Stimulated activated naive CD4-positive, alpha-beta T cell (primary cell): Measurements from ENCODE around the gene KRTAP10-9.
"Not testable (repeated sequence)": the region's sequence is repeated elsewhere in the genome, so short reads cannot be mapped to it uniquely, and the experiment has no call there.

Source experiments
- DNase-seq, 6 experiments: peaks; one replicate each; lab custom pipeline; 2025; lab: John Stamatoyannopoulos, UW

KRTAP10-9 gene

DNA sequence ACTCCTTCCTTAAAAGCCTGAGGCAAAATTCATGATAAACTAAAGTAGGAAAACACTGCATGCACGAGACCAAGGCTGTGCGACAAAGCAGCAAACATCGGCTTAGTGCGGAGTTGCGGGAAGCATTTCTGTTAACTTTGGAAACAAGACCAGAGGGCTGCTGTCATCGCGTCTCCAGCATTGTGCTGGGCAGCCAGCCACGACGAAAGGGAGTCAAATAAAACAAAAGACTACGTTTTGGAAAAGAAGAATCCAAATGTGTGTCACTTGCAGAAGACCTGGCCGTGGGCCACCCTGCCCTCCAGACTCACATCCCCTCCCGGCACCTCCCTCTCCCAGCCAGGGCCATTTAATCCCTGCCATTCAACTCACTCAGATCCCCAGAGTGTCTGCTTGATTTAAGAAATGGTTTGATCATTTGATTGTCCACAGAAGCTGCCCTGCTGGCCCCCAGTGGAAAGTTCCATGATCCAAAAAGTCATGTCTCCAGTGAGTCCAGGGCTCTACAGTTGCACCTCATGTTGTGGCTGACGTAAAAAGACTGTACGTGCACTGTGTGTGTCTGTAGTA, 16.9 kb downstream of the KRTAP10-9 start:
- no peak for DNase-seq

DNA sequence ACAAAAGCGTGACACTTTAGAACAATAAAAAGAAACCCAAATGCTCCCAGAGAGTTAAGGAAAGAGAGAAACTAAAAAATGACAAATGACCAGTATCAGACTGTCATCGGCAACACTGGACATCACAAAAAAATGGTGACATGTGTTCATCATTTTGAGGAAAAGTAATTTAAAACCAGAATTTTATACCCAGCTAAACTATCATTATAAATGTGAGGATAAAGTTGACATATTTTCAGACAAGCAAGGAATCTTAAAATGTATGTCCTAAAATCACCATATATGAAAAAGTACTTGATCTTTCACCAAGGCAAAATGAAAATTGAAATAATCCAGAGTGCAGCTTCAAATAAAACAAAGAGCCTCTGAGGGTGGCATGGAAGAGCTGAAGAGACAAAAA, 18.0 kb downstream of the KRTAP10-9 start:
- no peak for DNase-seq

DNA sequence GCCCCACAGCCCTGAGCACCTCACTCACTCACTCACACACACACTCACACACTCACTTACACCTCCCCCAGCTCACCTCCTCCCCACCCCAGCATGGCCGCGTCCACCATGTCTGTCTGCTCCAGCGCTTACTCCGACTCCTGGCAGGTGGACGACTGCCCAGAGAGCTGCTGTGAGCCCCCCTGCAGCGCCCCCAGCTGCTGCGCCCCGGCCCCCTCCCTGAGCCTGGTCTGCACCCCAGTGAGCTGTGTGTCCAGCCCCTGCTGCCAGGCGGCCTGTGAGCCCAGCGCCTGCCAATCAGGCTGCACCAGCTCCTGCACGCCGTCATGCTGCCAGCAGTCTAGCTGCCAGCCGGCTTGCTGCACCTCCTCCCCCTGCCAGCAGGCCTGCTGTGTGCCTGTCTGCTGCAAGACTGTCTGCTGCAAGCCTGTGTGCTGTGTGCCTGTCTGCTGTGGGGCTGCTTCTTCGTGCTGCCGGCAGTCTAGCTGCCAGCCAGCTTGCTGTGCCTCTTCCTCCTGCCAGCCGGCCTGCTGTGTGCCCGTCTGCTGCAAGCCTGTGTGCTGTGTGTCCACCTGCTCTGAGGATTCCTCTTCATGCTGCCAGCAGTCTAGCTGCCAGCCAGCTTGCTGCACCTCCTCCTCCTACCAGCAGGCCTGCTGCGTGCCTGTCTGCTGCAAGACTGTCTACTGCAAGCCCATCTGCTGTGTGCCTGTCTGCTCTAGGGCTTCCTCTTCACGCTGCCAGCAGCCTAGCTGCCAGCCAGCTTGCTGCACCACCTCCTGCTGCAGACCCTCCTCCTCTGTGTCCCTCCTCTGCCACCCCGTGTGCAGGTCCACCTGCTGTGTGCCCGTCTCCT, 19.7 kb downstream of the KRTAP10-9 start, which contains the start of gene KRTAP10-11:
TSS of gene KRTAP10-11 (plus strand) at position 49 of the 856 bp plus-strand sequence. CDS start at position 94, 45 bp downstream.
- DNase-seq: not testable (repeated sequence)

DNA sequence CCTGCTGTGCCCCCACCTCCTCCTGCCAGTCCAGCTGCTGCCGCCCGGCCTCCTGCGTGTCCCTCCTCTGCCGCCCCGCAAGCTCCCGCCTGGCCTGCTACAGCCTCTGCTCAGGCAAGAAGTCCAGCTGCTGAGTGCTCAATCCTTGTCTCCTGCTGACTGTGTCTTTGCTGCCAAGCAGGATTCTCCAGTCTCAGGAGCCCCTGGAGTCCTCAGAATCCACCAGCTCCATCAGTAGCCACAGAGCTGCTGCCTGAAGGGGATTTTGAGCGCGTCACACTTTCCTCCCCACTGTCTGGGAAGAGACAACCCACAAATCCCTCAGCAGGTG, 20.3 kb downstream of the KRTAP10-9 start:
- no peak for DNase-seq

DNA sequence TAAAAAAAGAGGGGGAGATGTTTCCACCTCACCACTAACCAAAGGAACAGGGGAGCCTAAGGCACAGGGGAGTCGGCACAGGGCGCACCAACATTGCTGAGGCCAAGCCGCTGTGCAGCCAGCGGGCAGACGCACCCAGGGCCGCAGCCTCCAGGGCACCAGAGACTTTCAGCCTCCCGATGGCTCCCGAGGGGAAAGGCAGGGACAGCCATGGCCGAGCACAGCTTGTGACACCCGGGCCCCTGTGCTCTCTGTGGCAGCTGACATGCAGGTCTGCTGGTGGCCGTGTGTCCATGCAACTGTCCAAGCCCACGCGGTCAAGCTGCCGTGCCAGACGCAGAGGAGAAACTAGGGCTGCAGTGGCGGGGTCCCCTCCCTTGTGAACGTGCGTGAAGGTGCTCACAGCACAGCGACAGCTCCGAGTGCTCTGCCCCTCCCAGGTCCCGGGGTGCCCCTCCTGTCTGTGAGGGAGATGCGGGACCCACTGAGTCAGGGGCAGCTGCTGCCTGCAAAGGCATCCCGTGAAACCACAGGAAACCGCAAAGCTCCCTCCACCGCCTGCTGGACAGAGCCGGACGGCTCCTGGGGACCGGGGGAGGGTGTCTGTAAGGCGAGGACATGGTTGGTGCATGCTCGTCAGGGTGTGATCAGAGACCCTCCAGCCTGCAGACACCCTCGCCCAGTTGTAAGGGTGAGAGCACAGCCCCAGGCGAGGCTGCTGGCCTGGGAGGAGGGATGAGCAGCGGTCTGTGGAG, 21.8 kb downstream of the KRTAP10-9 start:
- no peak for DNase-seq

DNA sequence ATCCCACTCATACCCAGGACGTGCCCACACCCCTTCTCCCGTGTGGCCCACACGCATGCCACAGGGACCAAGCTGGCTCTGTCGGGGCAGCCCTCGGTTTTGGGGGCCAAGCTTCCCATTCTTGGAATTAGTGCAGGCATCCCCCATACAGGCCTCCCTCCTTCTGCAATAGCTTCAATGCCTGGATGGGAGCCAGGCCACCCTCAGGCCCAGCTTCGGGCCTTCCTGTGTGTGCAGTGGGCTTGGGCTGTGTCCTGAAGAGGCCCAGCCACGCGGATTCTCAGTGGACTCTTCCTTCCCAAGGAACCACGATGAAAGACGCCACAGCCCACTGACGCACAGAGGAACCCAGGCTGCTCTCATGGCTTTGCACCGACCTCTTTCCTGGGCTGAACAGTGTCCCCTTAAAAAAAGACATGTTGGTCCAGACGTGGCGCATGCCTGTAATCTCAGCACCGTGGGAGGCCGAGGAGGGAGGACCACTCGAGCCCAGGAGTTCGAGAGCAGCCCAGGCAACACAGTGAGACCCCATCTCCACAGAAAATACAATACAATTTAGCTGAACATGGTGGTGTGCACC, 22.7 kb downstream of the KRTAP10-9 start:
- DNase-seq: no peak

DNA sequence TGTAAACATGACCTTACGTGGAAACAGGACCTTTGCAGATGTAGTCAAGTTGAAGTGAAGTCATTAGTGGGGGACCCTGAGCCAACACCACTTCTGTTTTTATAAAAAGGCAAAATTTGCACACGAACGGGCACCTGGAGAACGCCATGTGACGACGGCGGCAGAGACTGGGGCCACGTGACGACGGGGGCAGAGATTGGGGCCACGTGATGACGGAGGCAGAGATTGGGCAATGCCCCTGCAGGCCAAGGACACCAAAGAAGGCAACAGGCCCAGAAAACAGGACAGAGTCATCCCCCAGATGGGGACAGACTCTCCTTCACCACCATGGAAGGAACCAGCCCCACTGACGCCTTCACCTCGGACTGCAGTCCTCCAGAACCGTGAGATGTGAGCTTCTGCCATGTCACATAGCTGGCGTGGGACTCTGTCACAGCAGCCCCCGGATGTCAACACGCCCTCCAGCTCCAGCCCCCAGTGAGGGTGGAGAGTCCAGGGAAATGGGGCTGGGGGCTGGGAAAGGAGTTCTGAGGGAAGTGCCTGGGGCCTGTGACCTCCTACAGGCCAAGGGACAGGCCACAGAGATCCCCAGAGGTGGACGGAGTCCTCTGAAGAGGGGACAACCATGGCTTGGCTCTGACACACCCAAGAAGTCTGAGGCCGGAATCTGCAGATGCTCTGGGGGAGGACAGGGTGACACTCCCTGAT, 23.5 kb downstream of the KRTAP10-9 start:
- no peak for DNase-seq

DNA sequence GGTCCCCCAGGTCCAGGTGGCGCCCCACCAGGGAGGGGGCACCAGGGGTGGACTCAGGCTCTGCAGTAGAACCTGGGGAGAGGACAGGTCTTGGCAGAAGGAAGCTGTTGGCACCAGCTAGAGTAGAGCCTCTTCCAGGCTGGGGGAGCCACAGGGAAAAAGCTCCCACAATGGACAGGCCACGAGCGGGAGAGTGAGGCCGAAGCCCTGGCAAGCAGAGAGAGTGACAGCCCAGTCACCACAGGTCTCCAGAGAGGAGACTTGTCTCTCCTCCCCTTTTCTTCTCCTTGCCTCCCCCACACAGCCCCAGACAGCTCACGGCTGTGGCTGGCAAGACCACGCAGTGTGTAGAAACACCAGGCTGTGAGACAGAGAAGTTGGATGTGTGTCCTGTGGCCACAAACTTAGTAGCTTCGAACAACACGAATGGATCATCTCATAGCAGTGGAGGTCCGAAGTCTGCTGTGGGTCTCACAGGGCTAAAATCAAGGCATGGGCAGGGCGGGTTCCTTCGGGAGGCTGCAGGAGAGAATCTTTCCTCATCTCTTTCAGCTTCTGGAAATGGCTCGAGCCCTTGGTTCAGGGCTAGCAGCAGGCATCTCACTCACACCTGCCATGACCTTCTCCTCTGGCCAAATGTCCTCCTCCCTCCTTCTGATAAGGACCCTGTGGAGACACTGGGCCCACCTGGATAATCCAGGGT, 24.2 kb downstream of the KRTAP10-9 start:
- DNase-seq: no peak

DNA sequence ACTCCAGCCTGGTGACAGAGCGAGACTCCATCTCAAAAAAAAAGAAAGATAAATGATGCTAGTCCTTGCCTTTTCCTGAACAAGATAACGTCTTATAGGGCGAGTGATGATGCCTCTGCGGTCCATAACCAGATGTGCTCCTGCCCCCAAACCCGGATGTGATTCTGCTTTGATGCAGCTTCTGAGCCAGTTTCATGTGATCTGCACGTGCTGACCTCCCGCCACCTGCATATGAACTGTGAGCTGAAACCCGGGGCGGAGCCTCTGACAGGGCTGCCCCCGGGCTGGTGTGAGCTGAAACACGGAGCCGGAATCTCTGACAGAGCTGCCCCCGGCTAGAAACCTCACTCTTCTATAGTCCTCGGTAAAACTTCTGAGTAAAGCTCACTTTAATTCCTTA, 26.2 kb downstream of the KRTAP10-9 start:
- DNase-seq: no peak

DNA sequence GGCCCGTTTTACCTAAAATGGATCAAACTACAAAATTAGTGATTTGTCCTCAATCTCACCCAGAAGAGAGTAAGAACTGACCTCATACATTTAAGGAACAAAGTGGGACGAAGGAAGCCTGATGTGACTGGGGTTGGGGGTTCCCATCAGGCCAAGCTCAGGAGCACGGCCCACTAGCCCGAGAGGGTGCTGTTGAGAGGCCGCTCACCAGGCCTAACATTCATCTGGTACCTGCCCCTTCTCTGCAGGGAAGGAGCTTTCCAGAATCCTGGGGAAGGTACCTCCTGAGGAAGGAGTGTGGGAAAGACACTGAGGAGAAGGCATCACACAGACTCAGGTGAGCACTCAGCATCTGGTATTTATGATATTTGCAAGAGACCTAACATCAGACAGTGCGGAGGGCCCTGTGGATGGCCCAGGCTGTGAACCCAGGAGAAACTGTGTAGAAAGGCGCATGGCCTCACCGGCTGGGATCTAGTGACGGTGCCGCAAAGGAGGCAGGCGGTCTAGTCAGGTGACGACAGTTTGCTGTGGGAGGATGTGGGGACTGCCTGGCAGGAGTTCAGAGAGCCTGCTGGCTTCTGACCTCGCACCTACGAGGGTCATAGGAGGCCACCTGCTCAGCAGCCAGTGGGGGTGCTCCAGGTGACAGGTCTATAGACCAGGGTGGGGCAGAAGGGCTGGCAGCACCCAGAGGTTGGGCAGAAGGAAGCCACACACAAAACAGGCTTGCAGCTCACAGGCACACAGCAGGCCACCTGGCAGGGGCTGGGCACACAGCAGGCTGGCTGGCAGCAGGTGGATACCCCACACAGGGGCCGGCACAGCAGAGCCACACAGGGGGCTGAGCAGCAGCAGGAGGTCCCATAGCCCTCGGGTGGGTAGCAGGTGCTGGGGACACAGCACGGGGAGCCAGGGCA, 27.0 kb downstream of the KRTAP10-9 start:
- peak; percentile 41 to 80 (median 65) for DNase-seq

DNA sequence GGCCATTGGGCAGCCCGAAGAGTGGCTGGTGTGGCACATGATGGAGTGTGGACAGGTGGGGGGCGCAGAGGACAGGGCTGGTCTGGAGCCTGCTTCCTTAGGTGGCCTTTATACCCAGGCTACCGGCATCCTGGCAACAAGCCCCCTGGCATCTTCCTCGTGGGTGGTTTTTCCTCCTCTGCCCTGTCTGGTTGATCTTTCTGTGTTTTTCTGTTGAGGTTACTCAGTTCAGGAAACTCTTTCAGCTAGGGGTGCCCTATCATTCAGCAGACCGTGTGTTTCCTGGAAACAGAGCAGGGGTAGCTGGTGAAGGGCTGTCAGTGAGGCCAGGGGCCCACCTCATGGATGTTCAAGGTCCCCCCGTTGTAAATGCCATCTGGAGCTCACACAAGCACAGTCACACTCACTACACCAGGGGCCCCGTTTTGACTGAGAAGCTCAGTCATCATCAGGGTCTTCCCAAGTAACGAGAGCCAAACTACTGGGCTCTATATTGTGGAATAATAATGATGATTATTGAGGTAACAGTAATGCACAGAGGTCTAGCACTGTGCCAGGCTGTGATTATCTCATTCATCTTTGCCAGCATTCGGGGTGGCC, 27.8 kb downstream of the KRTAP10-9 start, which contains the start of gene KRTAP12-4:
TSS of gene KRTAP12-4 (minus strand) at position 84 of the 600 bp plus-strand sequence. CDS start at position 39, 45 bp downstream.
- DNase-seq: peak in 3 of 6 experiments; percentile 23 to 41 (median 35)

DNA sequence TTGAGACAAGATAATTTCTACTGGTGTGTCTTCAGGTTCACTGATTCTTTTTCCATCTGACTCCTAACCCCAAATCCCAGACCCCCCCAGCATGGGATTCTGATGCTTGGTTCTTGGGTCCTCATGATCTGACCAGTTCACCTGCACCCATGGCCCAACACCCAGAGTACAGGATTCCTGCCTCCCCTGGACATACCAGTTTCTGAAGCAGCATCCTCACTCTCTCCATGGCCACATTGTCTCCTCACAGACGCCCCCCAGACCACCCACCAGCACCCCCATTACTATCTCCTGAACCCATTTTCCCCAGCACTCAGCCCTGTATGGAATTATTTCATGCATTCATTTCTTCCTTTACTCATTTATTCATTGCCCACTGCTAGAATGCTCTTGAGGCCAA, 30.0 kb downstream of the KRTAP10-9 start:
- DNase-seq: no peak

DNA sequence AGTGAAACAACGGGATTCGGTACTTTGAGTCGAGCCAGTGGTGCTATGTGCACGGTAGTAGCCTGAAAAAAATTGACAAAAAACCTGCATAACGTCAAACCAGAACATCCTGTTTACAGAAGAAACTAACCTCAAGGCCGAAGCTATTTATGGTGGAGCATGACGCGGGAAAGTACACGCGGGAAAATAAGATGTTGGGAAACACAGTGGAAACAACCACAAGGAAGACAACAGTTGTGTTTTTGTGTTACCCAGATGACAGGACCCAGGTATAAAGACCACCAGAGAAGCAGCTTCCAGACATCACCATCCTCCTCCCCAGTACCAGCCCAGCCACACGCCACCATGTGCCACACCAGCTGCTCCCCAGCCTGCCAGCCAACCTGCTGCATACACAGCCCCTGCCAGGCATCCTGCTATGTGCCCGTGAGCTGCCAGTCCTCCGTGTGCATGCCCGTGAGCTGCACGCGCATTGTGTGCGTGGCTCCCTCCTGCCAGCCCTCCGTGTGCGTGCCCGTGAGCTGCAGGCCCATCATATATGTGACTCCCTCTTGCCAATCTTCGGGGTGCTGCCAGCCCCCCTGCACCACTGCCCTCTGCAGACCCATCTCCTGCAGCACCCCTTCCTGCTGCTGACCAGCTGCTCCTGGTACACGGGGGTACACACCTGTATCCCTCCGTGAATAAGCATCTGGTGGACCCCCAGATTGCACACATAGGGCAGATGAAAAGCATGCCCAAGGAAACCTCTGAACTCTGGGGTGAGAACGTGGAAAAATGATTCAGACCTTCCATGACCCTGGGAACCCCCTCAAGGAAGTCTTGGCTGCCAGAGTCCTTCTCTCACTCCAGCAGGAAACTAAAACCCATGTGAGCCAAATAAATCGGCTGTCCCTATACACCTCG, 31.0 kb downstream of the KRTAP10-9 start, which contains the start of gene KRTAP12-3:
TSS of gene KRTAP12-3 (plus strand) at position 298 of the 906 bp plus-strand sequence. CDS start at position 346, 48 bp downstream.
- DNase-seq: peak; percentile 44 to 90 (median 71)

DNA sequence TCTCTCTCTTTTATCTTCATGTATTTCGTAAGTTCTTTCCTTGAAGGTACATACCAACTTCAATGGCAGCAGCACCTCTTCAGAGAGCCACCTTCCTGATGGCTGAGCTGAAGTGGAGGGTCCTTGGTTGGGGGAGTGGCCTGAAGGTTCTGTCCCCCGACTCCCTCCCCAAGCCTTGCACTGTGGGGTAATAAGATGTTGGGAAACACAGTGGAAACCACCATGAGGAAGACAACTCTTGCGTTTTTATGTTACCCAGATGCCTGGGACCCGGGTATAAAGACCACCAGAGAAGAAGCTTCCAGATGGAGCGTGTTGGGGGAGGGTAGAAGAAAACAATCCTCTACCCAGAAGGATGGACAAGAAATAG, 31.6 kb downstream of the KRTAP10-9 start:
- DNase-seq: no peak

DNA sequence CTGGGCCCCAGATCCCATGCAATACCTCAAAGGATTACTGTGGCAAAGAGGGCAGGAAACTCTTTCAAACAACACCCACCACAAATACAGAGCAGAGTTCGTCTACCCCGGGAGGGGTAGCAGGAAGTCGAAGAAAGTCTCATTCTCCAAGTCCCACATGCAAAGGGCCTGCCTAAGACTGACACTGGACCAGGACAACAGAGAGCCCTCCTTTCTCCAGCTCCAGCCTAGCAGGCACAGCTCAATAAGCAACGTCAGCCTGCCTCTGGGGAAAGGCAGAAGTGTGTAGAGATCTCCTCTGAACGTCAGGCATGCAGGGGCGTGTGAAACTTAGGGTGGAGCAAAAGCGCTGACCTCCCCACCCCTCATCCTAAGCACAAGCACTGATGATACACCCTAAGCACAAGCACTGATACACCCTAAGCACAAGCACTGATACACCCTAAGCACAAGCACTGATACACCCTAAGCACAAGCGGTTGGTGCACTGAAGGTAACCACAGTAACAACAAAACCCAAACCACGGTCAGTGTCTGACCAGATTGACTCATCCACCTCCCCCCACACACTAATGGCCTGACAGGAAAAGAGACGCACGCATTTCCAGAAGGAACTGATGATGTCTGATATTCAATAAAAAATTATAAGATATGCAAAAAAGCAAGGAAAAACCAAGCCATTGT, 32.2 kb downstream of the KRTAP10-9 start:
- DNase-seq: peak in 3 of 6 experiments; percentile 40 to 59 (median 47)

DNA sequence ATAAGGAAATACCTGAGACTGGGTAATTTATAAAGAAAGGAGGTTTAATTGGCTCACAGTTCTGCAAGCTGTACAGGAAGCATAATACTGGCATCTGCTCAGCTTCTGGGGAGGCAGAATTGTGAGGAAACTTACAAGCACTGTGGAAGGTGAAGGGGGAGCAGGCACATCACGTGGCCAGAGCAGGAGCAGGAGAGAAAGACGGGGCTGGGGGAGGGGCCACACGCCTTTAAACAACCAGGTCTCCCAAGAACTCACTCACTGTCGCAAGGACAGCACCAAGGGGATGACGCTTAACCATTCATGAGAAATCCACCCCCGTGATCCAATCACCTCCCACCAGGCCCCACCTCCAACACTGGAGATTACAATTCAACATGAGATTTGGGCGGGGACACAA, 34.7 kb downstream of the KRTAP10-9 start:
- not testable (repeated sequence) for DNase-seq

DNA sequence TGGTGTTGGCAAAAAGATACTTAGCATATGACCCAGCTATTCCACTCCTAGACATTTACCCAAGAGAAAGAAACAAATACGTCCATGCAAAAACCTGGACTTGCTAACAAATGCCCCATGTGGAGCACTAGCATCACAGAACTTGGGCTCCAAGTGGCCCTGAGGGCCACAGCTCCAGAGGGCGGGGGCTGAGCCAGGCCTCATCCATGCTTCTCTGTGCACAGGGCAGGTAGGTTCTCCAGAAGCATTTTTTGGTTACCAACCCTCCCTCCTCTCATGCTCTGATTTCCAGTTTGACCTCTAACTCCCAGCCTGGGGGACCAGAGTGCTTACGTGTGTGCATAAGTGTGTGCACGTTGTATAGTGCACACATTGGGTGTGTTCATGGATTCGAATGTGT, 37.8 kb downstream of the KRTAP10-9 start:
- DNase-seq: no peak
